H9 (cell line): ENCODE measurements around the gene DDIT4. TPM values are rescaled to one million over a fixed set of nuclear protein-coding genes. Genes with fewer than 3 reads are reported as not detected.

Source experiments
- DNase-seq: peaks from one replicate; pipeline ENCODE4 v3.0.0-alpha.2; 2017
- H2AFZ ChIP-seq: one replicate; pipeline ENCODE4 v1.6.1; 2013; ENCODE audit warnings: mild to moderate bottlenecking, low read length, control low read depth, moderate library complexity
- H2AK5ac ChIP-seq: 2 replicates; pipeline ENCODE4 v1.6.1; 2013; ENCODE audit warnings: low read length, control low read depth, mixed read lengths; ENCODE audit not compliant: insufficient read length
- H2BK120ac ChIP-seq: one replicate; pipeline ENCODE4 v1.6.1; 2013; ENCODE audit warnings: low read depth, mild to moderate bottlenecking, low read length, control low read depth, inconsistent platforms; ENCODE audit not compliant: poor library complexity, severe bottlenecking
- H2BK12ac ChIP-seq: 2 replicates; pipeline ENCODE4 v1.6.1; 2013; ENCODE audit warnings: low read length, control low read depth, mixed read lengths, low read depth; ENCODE audit not compliant: insufficient read length
- H2BK15ac ChIP-seq: 2 replicates; pipeline ENCODE4 v1.6.1; 2013; ENCODE audit warnings: low read depth, low read length, control low read depth
- H2BK20ac ChIP-seq: one replicate; pipeline ENCODE4 v1.6.1; 2013; ENCODE audit warnings: low read depth, mild to moderate bottlenecking, low read length, control low read depth, inconsistent platforms; ENCODE audit not compliant: poor library complexity, severe bottlenecking
- H2BK5ac ChIP-seq: 2 replicates; pipeline ENCODE4 v1.6.1; 2013; ENCODE audit warnings: low read length, control low read depth, mixed read lengths; ENCODE audit not compliant: insufficient read length
- H3K14ac ChIP-seq: 2 replicates; pipeline ENCODE4 v1.6.1; 2013; ENCODE audit warnings: low read length, control low read depth; ENCODE audit not compliant: insufficient read depth
- H3K18ac ChIP-seq: 2 replicates; pipeline ENCODE4 v1.6.1; 2013; ENCODE audit warnings: low read depth, mild to moderate bottlenecking, mixed read lengths, low read length, control low read depth; ENCODE audit not compliant: insufficient read length
- H3K23ac ChIP-seq: 2 replicates; pipeline ENCODE4 v1.6.1; 2013; ENCODE audit warnings: low read length, control low read depth, mixed read lengths, low read depth; ENCODE audit not compliant: insufficient read length
- H3K23me2 ChIP-seq: 2 replicates; pipeline ENCODE4 v1.6.1; 2013; ENCODE audit warnings: low read depth, mild to moderate bottlenecking, mixed read lengths, low read length, control low read depth; ENCODE audit not compliant: insufficient read length, poor library complexity, severe bottlenecking
- H3K27ac ChIP-seq: 2 replicates; pipeline ENCODE4 v1.5.1; 2013; ENCODE audit warnings: low read length, control low read depth, mixed read lengths, low read depth; ENCODE audit not compliant: insufficient read length
- H3K27me3 ChIP-seq: 2 replicates; pipeline ENCODE4 v1.6.1; 2013; ENCODE audit warnings: low read length, control low read depth, inconsistent platforms; ENCODE audit not compliant: insufficient read depth
- H3K4ac ChIP-seq: 2 replicates; pipeline ENCODE4 v1.6.1; 2013; ENCODE audit warnings: low read depth, mild to moderate bottlenecking, control low read depth, inconsistent platforms, low read length, moderate library complexity
- H3K4me1 ChIP-seq: 2 replicates; pipeline ENCODE4 v1.6.1; 2013; ENCODE audit warnings: low read length, control low read depth, inconsistent platforms; ENCODE audit not compliant: insufficient read depth
- H3K4me2 ChIP-seq: 2 replicates; pipeline ENCODE4 v1.6.1; 2013; ENCODE audit warnings: low read length, control low read depth, mixed read lengths; ENCODE audit not compliant: insufficient read length, insufficient read depth
- H3K56ac ChIP-seq: 2 replicates; pipeline ENCODE4 v1.6.1; 2013; ENCODE audit warnings: low read depth, mild to moderate bottlenecking, mixed read lengths, low read length, control low read depth; ENCODE audit not compliant: insufficient read length
- H3K79me1 ChIP-seq: 2 replicates; pipeline ENCODE4 v1.6.1; 2013; ENCODE audit warnings: low read depth, mild to moderate bottlenecking, moderate library complexity, low read length, control low read depth, inconsistent platforms; ENCODE audit not compliant: insufficient read depth, poor library complexity, severe bottlenecking
- H3K79me2 ChIP-seq: 2 replicates; pipeline ENCODE4 v1.6.1; 2013; ENCODE audit warnings: low read length, control low read depth, inconsistent platforms; ENCODE audit not compliant: insufficient read depth
- H3K9ac ChIP-seq: 2 replicates; pipeline ENCODE4 v1.6.1; 2013; ENCODE audit warnings: low read length, control low read depth, mixed read lengths; ENCODE audit not compliant: insufficient read length; ENCODE audit errors: extremely low read depth
- H3K9me3 ChIP-seq: one replicate; pipeline ENCODE4 v1.6.1; 2013; ENCODE audit warnings: low read depth, low read length, inconsistent platforms; ENCODE audit not compliant: control insufficient read depth
- H3T11ph ChIP-seq: one replicate; pipeline ENCODE4 v1.6.1; 2013; ENCODE audit warnings: mild to moderate bottlenecking, low read length, control low read depth, inconsistent platforms
- H4K20me1 ChIP-seq: one replicate; pipeline ENCODE4 v1.6.1; 2013; ENCODE audit not compliant: control insufficient read depth, insufficient read length, insufficient read depth
- H4K5ac ChIP-seq: 2 replicates; pipeline ENCODE4 v1.6.1; 2013; ENCODE audit warnings: low read depth, mild to moderate bottlenecking, mixed read lengths, low read length, control low read depth; ENCODE audit not compliant: insufficient read length
- H4K8ac ChIP-seq: replicated peaks from 2 replicates; pipeline ENCODE4 v1.6.1; 2013; ENCODE audit warnings: low read length, control low read depth, mixed read lengths, low read depth; ENCODE audit not compliant: insufficient read length
- H4K91ac ChIP-seq: 2 replicates; pipeline ENCODE4 v1.6.1; 2013; ENCODE audit warnings: low read depth, mild to moderate bottlenecking, moderate library complexity, mixed read lengths, low read length, control low read depth; ENCODE audit not compliant: insufficient read length
- H3K27ac Mint-ChIP-seq, 3 experiments: 2 replicates in 2 of 3; 3 replicates in 1 of 3; pipeline ENCODE4 v1.8.0; 2020 to 2021; ENCODE audit warnings: mixed read lengths in 3 of 3, mild to moderate bottlenecking in 1 of 3, moderate library complexity in 1 of 3
- H3K27me3 Mint-ChIP-seq: 2 replicates; pipeline ENCODE4 v1.8.0; 2021; ENCODE audit warnings: low read depth, mild to moderate bottlenecking, moderate library complexity, mixed read lengths
- H3K36me3 Mint-ChIP-seq, 3 experiments: 2 replicates in 2 of 3; 3 replicates in 1 of 3; pipeline ENCODE4 v1.8.0; 2020 to 2021; ENCODE audit warnings: low read depth in 3 of 3, mixed read lengths in 3 of 3; ENCODE audit not compliant: insufficient read depth in 1 of 3
- H3K4me1 Mint-ChIP-seq, 2 experiments: 2 replicates each; pipeline ENCODE4 v1.8.0; 2020; ENCODE audit warnings: mixed read lengths in 2 of 2
- H3K4me3 Mint-ChIP-seq, 2 experiments: 2 replicates in 1 of 2; 3 replicates in 1 of 2; pipeline ENCODE4 v1.8.0; 2020 to 2021; ENCODE audit warnings: mild to moderate bottlenecking in 2 of 2, mixed read lengths in 2 of 2, moderate library complexity in 1 of 2
- H3K9me3 Mint-ChIP-seq, 2 experiments: 2 replicates in 1 of 2; 3 replicates in 1 of 2; pipeline ENCODE4 v1.8.0; 2020; ENCODE audit warnings: mild to moderate bottlenecking in 2 of 2, mixed read lengths in 2 of 2, moderate library complexity in 1 of 2
- WGBS: extraction: QIAGEN DNeasy Blood & Tissue Kit; methylation state at CpG from one replicate; pipeline ENCODE4 v1.1.7; 2013; ENCODE audit warnings: missing lambda C conversion rate, low lambda C conversion rate, mixed read lengths; ENCODE audit not compliant: insufficient read length; ENCODE audit errors: extremely low coverage; 5-methylcytosine and 5-hydroxymethylcytosine counted together
- total RNA-seq: library from RNA; stranded (reverse); gene quantifications from 2 replicates; pipeline ENCODE4 v1.2.1, GENCODE V29; 2021
- TF ChIP-seq, protein P1 (sequence below): fragments of 200-600 bp; sonication (generic); conservative IDR thresholded peaks from 3 replicates; pipeline ENCODE4 v1.8.0; 2021; ENCODE audit warnings: antibody characterized with exemption, mild to moderate bottlenecking

DDIT4 gene
- total RNA-seq, 1 experiment from 2014 or later, result 84.0 TPM

DNA sequence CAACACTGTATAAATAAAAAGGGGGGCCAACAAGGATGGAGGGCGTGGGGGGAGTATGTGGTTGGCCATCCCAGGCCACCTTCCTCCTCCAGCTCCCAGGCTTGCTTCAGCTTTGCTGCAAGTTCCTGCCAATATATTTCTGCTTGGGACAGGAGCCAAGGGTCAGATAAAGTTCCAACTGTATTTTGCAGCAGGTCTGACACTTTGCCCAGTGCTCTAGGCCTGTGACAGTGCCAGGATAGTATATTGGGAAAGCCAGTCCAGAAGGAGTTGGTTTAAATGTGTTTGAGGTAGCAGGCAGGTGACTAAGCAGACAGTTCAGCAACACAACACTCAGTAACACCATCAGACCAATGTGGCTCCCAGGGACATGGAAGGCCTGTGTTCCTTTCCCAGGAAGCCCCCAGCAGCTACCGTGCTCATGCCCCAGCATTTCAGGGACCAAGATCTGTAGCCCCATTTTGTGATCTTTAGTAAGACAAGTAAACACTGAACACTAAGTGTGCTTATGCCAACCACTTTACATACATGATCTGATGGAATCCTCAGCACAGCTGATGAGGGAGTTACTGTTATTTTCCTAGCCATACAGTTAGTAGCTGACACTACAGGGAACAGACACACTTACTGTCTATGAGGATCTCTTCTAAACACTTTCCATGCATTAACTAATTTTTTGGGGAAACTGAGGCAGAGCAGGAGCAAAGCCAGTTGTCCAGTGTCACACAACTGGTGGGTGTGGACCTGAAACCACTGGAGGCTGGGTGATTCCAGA is 42.1 kb downstream of the DDIT4 start:
- no peak overlapping the region for H3K14ac ChIP-seq
- peaks cover 3% of the 10 kb centered on the region for H3K23me2 ChIP-seq
- TF ChIP-seq, protein P1, sequence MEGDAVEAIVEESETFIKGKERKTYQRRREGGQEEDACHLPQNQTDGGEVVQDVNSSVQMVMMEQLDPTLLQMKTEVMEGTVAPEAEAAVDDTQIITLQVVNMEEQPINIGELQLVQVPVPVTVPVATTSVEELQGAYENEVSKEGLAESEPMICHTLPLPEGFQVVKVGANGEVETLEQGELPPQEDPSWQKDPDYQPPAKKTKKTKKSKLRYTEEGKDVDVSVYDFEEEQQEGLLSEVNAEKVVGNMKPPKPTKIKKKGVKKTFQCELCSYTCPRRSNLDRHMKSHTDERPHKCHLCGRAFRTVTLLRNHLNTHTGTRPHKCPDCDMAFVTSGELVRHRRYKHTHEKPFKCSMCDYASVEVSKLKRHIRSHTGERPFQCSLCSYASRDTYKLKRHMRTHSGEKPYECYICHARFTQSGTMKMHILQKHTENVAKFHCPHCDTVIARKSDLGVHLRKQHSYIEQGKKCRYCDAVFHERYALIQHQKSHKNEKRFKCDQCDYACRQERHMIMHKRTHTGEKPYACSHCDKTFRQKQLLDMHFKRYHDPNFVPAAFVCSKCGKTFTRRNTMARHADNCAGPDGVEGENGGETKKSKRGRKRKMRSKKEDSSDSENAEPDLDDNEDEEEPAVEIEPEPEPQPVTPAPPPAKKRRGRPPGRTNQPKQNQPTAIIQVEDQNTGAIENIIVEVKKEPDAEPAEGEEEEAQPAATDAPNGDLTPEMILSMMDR, result no peak
- H3K56ac ChIP-seq, result no peak overlapping the region
- no peak for DNase-seq
- no peak overlapping the region for H3K18ac ChIP-seq
- no peak overlapping the region for H2BK120ac ChIP-seq
- H4K8ac ChIP-seq, result no peak overlapping the region
- H3K23ac ChIP-seq, result no peak overlapping the region
- H2BK20ac ChIP-seq, result no peak overlapping the region
- H2BK12ac ChIP-seq, result no peak overlapping the region
- H3K79me1 ChIP-seq, result no peaks in the 10 kb centered on the region
- H2BK5ac ChIP-seq, result no peak overlapping the region
- H3K4me1 Mint-ChIP-seq, result peaks cover 34 to 37% of the 10 kb centered on the region in 2 experiments
- H2AFZ ChIP-seq, result no peak overlapping the region
- H3K4me1 ChIP-seq, result peaks cover under 1% of the 10 kb centered on the region; the same call in 1 of the 2 replicates
- H2AK5ac ChIP-seq, result no peak overlapping the region
- no peak overlapping the region for H3K4me3 Mint-ChIP-seq
- no peaks in the 10 kb centered on the region for H4K20me1 ChIP-seq
- no peak overlapping the region for H3K4me2 ChIP-seq
- H3K27ac Mint-ChIP-seq, result peak overlapping the region; percentile 66 to 87 (median 85); a peak in 2 of 7 replicates
- H3K79me2 ChIP-seq, result no peaks in the 10 kb centered on the region
- H3K27ac ChIP-seq, result no peak overlapping the region
- no peak overlapping the region for H4K5ac ChIP-seq
- H3K9ac ChIP-seq, result no peak overlapping the region
- H4K91ac ChIP-seq, result no peak overlapping the region
- H3K9me3 ChIP-seq, result no peaks in the 10 kb centered on the region
- no peaks in the 10 kb centered on the region; a peak in 1 of 5 replicates for H3K9me3 Mint-ChIP-seq
- H3T11ph ChIP-seq, result no peak overlapping the region
- H3K4ac ChIP-seq, result no peak overlapping the region
- H3K27me3 ChIP-seq, result no peaks in the 10 kb centered on the region
- no peak overlapping the region for H2BK15ac ChIP-seq
- no CpG with 5 or more reads among the region's 2 CpGs for WGBS
- H3K36me3 Mint-ChIP-seq, result no peaks in the 10 kb centered on the region
- H3K27me3 Mint-ChIP-seq, result peaks cover 2% of the 10 kb centered on the region
